ENCODE measurements around the gene SQSTM1. TPM values are rescaled to one million over a fixed set of nuclear protein-coding genes. Genes with fewer than 3 reads are reported as not detected.

The SQSTM1 gene
- total and polyA plus RNA-seq, 9 of the 15 experiments (the other 6 are each of a cell fraction or from before 2014, with no cell fraction given): 5.6 to 148 (median 64.0) TPM

DNA sequence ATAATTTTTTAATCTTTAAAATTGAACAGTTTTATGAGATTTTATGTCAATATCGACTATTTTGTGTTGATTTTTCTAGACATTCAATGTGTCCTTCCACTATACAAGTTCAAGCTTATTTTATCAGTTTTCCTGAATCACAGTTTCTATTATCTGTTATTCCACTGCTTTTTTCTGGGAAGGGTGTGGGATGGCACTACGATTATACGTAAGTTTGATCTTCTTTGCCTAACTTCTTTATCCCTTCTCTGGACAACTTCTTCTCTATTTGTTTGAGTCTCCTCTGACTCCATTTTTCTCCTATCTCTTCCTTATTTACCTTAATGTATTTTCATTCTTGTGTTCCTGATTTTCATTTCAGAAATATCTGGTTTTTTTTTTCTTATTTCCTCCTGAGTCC, 62.5 kb downstream of the SQSTM1 start (continued):
- no peak for TF ChIP-seq FOXJ2 (tag; IDR thresholded peaks at IDR 0.05)
- no peak for TF ChIP-seq ADNP (tag; IDR thresholded peaks at IDR 0.05)

DNA sequence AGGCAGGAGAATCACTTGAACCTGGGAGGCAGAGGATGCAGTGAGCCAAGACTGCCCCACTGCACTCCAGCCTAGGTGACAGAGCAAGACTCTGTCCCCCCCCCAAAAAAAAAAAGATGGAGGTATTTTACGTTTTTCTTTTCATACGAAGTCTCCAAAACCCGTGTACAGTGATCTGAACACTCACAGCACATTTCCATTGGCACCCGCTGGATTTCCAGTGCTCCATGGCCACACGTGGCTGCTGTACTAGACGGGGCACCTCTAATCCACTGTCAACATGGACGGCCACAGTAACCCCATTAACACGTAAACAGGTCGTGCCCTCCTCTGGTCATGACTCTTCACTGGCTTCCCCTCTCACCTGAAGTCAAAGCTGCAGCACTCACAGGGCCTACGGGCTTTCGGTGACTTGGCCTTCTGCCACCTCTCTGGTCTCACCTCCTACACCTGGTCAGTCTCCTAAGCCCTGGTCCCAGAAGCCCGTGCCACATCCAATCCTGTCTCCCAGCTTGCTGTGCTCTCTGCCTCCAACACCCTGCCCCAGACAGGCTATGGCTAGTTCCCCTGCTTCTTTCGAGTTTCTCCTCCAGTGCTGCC, 64.9 kb downstream of the SQSTM1 start:
- Histone ChIP-seq H3K4me1 (replicated peaks in 1 of 2; ENCODE audit: control insufficient read depth in 2 of 2, insufficient read depth in 2 of 2, low read length in 2 of 2) (no peaks in the 10 kb centered on the region), H3K9ac (ENCODE audit: insufficient read depth in 1 of 2, low read depth in 2 of 2, low read length in 2 of 2) (no peak overlapping the region), H4K20me1 (replicated peaks; ENCODE audit: control insufficient read depth, insufficient read depth, low read length) (no peaks in the 10 kb centered on the region), H3K9me1 (ENCODE audit: control insufficient read depth, insufficient read depth, low read length) (no peaks in the 10 kb centered on the region), H3K79me2 (ENCODE audit: control insufficient read depth, insufficient read depth, low read length) (no peaks in the 10 kb centered on the region), H3K27ac (ENCODE audit: extremely low read depth, low read depth, low read length) (no peak overlapping the region), H2AFZ (ENCODE audit: low read depth, low read length) (no peak overlapping the region), H3K4me3 (no peak overlapping the region), H3K36me3 (ENCODE audit: control insufficient read depth, insufficient read depth, low read length) (peaks cover 75% of the 10 kb centered on the region), H3K4me2 (ENCODE audit: insufficient read depth, low read length) (no peak overlapping the region), H3K9me3 (replicated peaks; ENCODE audit: control insufficient read depth, insufficient read depth, low read depth, low read length) (peaks cover 17% of the 10 kb centered on the region), H3K27me3 (ENCODE audit: control insufficient read depth in 2 of 2, insufficient read depth in 2 of 2, low read length in 2 of 2) (no peaks in the 10 kb centered on the region)
- in situ Hi-C loops (cut with MboI) (no loop called here), intact Hi-C loops (cut with micrococcal nuclease) (no loop called here)
- FAIRE-seq (no peak), ATAC-seq (no peak), DNase-seq (ENCODE audit: extremely low read depth in 1 of 4, low spot score in 3 of 4) (no peak)
- ChIA-PET POLR2A (no interaction called here), CTCF (ENCODE audit: low intra/inter-chr PET ratio) (no interaction called here)
- no TSS peak for BruUV-seq (replicated peaks)
- 91% methylated on average over 13 of the region's 13 CpGs for WGBS (ENCODE audit: insufficient coverage, low coverage, missing lambda C conversion rate)
- TF ChIP-seq, protein P1, sequence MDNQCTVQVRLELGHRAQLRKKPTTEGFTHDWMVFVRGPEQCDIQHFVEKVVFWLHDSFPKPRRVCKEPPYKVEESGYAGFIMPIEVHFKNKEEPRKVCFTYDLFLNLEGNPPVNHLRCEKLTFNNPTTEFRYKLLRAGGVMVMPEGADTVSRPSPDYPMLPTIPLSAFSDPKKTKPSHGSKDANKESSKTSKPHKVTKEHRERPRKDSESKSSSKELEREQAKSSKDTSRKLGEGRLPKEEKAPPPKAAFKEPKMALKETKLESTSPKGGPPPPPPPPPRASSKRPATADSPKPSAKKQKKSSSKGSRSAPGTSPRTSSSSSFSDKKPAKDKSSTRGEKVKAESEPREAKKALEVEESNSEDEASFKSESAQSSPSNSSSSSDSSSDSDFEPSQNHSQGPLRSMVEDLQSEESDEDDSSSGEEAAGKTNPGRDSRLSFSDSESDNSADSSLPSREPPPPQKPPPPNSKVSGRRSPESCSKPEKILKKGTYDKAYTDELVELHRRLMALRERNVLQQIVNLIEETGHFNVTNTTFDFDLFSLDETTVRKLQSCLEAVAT (IDR thresholded peaks at IDR 0.05): no peak
- TF ChIP-seq, protein P2, sequence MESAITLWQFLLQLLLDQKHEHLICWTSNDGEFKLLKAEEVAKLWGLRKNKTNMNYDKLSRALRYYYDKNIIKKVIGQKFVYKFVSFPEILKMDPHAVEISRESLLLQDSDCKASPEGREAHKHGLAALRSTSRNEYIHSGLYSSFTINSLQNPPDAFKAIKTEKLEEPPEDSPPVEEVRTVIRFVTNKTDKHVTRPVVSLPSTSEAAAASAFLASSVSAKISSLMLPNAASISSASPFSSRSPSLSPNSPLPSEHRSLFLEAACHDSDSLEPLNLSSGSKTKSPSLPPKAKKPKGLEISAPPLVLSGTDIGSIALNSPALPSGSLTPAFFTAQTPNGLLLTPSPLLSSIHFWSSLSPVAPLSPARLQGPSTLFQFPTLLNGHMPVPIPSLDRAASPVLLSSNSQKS (CRISPR knock-in tag; IDR thresholded peaks at IDR 0.05): no peak
- TF ChIP-seq ZNF57 (CRISPR knock-in tag; IDR thresholded peaks at IDR 0.05) (no peak), JUN (IDR thresholded peaks at IDR 0.05; ENCODE audit: borderline replicate concordance, low read depth, low read length) (no peak), JUN (CRISPR knock-in tag; IDR thresholded peaks at IDR 0.05; ENCODE audit: borderline replicate concordance) (no peak), SMARCA4 (IDR thresholded peaks at IDR 0.05) (no peak), ZNF41 (CRISPR knock-in tag; conservative IDR thresholded peaks at IDR 0.05) (no peak), HNRNPLL (IDR thresholded peaks at IDR 0.05; ENCODE audit: low read depth, low read length, poor library complexity, severe bottlenecking) (no peak), DDX20 (tag; IDR thresholded peaks at IDR 0.05; ENCODE audit: low read depth) (no peak), SLC30A9 (CRISPR knock-in tag; IDR thresholded peaks at IDR 0.05) (no peak), FOXA1 (IDR thresholded peaks at IDR 0.05; ENCODE audit: borderline replicate concordance) (no peak), ZFP30 (CRISPR knock-in tag; IDR thresholded peaks at IDR 0.05; ENCODE audit: borderline replicate concordance) (no peak), ASH1L (IDR thresholded peaks at IDR 0.05; ENCODE audit: borderline replicate concordance, low read depth, partially characterized antibody) (no peak)
- TF ChIP-seq, protein P3, sequence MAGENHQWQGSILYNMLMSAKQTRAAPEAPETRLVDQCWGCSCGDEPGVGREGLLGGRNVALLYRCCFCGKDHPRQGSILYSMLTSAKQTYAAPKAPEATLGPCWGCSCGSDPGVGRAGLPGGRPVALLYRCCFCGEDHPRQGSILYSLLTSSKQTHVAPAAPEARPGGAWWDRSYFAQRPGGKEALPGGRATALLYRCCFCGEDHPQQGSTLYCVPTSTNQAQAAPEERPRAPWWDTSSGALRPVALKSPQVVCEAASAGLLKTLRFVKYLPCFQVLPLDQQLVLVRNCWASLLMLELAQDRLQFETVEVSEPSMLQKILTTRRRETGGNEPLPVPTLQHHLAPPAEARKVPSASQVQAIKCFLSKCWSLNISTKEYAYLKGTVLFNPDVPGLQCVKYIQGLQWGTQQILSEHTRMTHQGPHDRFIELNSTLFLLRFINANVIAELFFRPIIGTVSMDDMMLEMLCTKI (IDR thresholded peaks at IDR 0.05; ENCODE audit: partially characterized antibody): no peak
- TF ChIP-seq, protein P4, sequence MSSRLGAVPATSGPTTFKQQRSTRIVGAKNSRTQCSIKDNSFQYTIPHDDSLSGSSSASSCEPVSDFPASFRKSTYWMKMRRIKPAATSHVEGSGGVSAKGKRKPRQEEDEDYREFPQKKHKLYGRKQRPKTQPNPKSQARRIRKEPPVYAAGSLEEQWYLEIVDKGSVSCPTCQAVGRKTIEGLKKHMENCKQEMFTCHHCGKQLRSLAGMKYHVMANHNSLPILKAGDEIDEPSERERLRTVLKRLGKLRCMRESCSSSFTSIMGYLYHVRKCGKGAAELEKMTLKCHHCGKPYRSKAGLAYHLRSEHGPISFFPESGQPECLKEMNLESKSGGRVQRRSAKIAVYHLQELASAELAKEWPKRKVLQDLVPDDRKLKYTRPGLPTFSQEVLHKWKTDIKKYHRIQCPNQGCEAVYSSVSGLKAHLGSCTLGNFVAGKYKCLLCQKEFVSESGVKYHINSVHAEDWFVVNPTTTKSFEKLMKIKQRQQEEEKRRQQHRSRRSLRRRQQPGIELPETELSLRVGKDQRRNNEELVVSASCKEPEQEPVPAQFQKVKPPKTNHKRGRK (tag; IDR thresholded peaks at IDR 0.05): no peak

All from K562 (cell line).